Activated effector memory CD4-positive, alpha-beta T cell treated with Interleukin-2 at 50 U/mL for 16 hours (primary cell): ENCODE measurements around the gene ZNF469.
"Not testable (repeated sequence)": the region's sequence is repeated elsewhere in the genome, so short reads cannot be mapped to it uniquely, and the experiment has no call there.

Experiments
- DNase-seq: peaks from one replicate; pipeline ENCODE4 v3.0.0-alpha.2; 2020

The ZNF469 gene

GRCh38 chr16:88393034-88393433 is 10.3 kb downstream of the ZNF469 start:
- DNase-seq, result no peak

- DNase-seq, result no peak
These were observed 10.8 kb downstream of the ZNF469 start for GRCh38 chr16:88393571-88393970.

- no peak for DNase-seq
These were observed 11.7 kb downstream of the ZNF469 start for GRCh38 chr16:88394426-88394825.

GRCh38 chr16:88395669-88396584 is 13.2 kb downstream of the ZNF469 start:
- DNase-seq, result no peak

- no peak for DNase-seq
These were observed 15.6 kb downstream of the ZNF469 start for GRCh38 chr16:88398170-88398873.

GRCh38 chr16:88398874-88399178 is 16.1 kb downstream of the ZNF469 start:
- DNase-seq, result no peak

- no peak for DNase-seq
These were observed 17.4 kb downstream of the ZNF469 start for GRCh38 chr16:88400186-88400585.

- DNase-seq, result no peak
These were observed 19.0 kb downstream of the ZNF469 start for GRCh38 chr16:88401604-88402246.

GRCh38 chr16:88402551-88403240 is 19.9 kb downstream of the ZNF469 start:
- DNase-seq, result no peak

- no peak for DNase-seq
These were observed 21.2 kb downstream of the ZNF469 start for GRCh38 chr16:88403794-88404581.

- no peak for DNase-seq
These were observed 22.0 kb downstream of the ZNF469 start for GRCh38 chr16:88404769-88405168.

GRCh38 chr16:88405216-88406060 is 22.7 kb downstream of the ZNF469 start:
- DNase-seq, result no peak

GRCh38 chr16:88406096-88407041 is 23.6 kb downstream of the ZNF469 start:
- no peak for DNase-seq

GRCh38 chr16:88407042-88407420 is 24.3 kb downstream of the ZNF469 start:
- DNase-seq, result no peak

- no peak for DNase-seq
These were observed 25.0 kb downstream of the ZNF469 start for GRCh38 chr16:88407807-88408206.

- DNase-seq, result no peak
These were observed 25.9 kb downstream of the ZNF469 start for GRCh38 chr16:88408561-88409142.

- no peak for DNase-seq
These were observed 26.7 kb downstream of the ZNF469 start for GRCh38 chr16:88409296-88410065.

GRCh38 chr16:88410297-88410968 is 27.7 kb downstream of the ZNF469 start:
- DNase-seq, result not testable (repeated sequence)
